ENCODE results near the gene TNS1. TPM values are rescaled to one million over a fixed set of nuclear protein-coding genes. Genes with fewer than 3 reads are reported as not detected.

Gene TNS1
- total RNA-seq, 4 donors from 2014 or later, result 57.7 to 120 (median 95.7) TPM

- 85 to 94% methylated on average over 6 of the region's 6 CpGs for WGBS, 2 donors
Measured at GRCh38 chr2:217931846-217932560, 70.8 kb downstream of the TNS1 start.

DNA sequence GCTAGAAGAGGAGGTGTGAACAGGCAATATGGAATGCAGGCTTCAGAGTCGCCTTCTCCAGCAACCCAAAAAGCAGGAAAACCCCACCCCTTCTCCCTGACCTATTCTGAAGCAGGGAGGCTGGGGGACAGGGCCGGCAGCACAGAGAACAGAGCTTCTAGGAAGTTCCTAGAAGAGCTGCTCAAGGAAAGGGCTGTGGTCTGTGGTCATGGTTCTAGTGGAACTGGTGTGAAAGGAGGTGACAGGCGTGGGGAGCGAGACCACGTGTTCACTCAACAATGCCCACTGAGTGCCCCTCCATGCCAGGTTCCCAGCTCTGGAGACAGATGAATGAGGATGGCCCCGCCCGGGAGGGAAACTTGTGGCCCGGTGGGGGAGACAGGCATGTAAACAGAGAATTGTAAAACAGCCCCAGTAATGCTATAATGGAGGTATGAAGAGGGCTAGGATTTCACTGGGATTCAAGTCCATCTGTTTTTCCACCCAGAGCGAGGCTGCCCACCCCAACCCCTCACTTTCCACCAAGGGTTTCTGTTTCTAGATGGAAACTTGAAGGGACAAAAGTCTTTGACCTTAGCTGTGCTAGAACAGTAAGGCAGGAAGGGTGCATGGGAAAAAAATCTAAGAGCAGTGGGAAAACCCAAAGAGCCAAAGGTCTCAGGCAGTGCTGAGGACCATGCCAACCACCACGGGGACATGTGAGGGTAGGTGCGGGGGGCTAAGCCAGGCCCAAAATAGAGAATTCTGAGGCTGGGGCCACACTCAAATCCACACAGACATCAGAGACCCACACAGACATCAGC, 71.8 kb downstream of the TNS1 start:
- intact Hi-C loops (cut with DNase I; ENCODE audit: low total_unique reads), result no loop called here
- H3K4me3 ChIP-seq (ENCODE audit: low read depth, poor library complexity, severe bottlenecking), result no peak overlapping the region
- TF ChIP-seq POLR2A (IDR thresholded peaks at IDR 0.05), result no peak
- TF ChIP-seq CTCF (IDR thresholded peaks at IDR 0.05), result no peak
- WGBS, 2 donors, result 60 to 64% methylated on average over 11 of the region's 11 CpGs
- no peak for DNase-seq (ENCODE audit: low spot score in 2 of 2)

More at GRCh38 chr2:217931846-217932560, 70.8 kb downstream of the TNS1 start:
- TF ChIP-seq POLR2A (IDR thresholded peaks at IDR 0.05) (no peak), CTCF (IDR thresholded peaks at IDR 0.05) (no peak)
- DNase-seq (ENCODE audit: low spot score in 2 of 2), result no peak
- intact Hi-C loops (cut with DNase I; ENCODE audit: low total_unique reads), result no loop called here
- no peak overlapping the region for H3K4me3 ChIP-seq (ENCODE audit: low read depth, poor library complexity, severe bottlenecking)

- H3K4me3 ChIP-seq (ENCODE audit: low read depth, poor library complexity, severe bottlenecking), result no peak overlapping the region
- WGBS, 2 donors, result 68 to 73% methylated on average over 14 of the region's 14 CpGs
- no peak for TF ChIP-seq POLR2A (IDR thresholded peaks at IDR 0.05)
- TF ChIP-seq CTCF (IDR thresholded peaks at IDR 0.05), result no peak
- DNase-seq (ENCODE audit: low spot score in 2 of 2), result peak in 1 of 2 donors; percentile 69
- intact Hi-C loops (cut with DNase I; ENCODE audit: low total_unique reads), result no loop called here
Measured at GRCh38 chr2:217929757-217930707, 72.8 kb downstream of the TNS1 start.

- TF ChIP-seq POLR2A (IDR thresholded peaks at IDR 0.05) (no peak), CTCF (IDR thresholded peaks at IDR 0.05) (no peak)
- no peak for DNase-seq (ENCODE audit: low spot score in 2 of 2)
- no peak overlapping the region for H3K4me3 ChIP-seq (ENCODE audit: low read depth, poor library complexity, severe bottlenecking)
- intact Hi-C loops (cut with DNase I; ENCODE audit: low total_unique reads), result no loop called here
- WGBS, 2 donors, result 64 to 72% methylated on average over 7 to 8 of the region's 8 CpGs
Measured at GRCh38 chr2:217929272-217929671, 73.5 kb downstream of the TNS1 start.

DNA sequence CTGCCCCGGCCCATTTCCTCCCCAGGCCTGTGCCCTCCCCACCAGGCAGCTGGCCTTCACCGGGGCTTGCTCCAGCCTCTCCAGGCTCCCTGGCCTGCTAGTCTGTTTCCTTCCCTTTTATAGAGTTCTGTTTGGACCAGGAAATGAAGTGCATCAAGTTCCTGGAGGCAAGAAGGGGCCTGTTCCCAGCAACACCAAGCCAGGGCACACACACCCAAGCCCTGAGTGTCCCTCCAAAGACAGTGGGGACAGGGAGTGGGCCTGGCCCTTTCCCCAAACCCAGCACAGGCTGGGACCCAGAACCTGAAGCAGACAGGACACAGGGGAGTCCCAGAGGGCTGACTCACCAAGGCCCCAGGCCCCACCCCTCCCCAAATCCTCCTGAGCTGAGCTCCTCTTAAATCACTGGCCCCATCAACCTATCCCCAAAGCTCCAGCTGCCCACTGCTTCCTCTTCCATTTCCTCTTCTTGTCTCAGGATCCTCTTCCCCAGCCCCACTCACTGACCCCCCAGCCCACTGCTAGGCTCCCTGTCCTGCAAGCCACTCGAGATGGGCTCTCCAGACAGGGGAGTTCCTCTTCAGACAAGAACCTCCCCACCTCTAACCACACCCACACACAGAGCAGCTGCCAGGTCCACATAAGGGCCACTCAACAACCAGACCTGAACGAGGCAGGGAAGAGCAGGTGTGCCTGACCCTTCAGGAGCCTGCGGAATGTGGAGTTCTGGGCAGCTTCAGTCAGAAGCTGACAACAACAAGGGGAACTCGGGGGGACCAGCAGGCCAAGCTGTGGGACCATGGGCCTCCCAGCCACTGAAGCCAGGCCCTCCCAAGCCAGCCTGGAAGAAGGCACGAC, 74.2 kb downstream of the TNS1 start:
- no peak for DNase-seq (ENCODE audit: low spot score in 2 of 2)
- no peak overlapping the region for H3K4me3 ChIP-seq (ENCODE audit: low read depth, poor library complexity, severe bottlenecking)
- no peak for TF ChIP-seq CTCF (IDR thresholded peaks at IDR 0.05)
- no peak for TF ChIP-seq POLR2A (IDR thresholded peaks at IDR 0.05)
- intact Hi-C loops (cut with DNase I; ENCODE audit: low total_unique reads), result no loop called here
- 30 to 42% methylated on average over 7 of the region's 7 CpGs for WGBS, 2 donors

All from lower leg skin (tissue), 4 donors.